Thyroid gland (tissue), 4 donors: Measurements from ENCODE around the gene CAPZB.
"Not testable (repeated sequence)": the region's sequence is repeated elsewhere in the genome, so short reads cannot be mapped to it uniquely, and the experiment has no call there.

Source experiments
- CTCF ChIP-seq, 6 experiments: fragments of 200-600 bp in 3 of 6; fragments of 450-650 bp in 3 of 6; sonication (generic) in 3 of 6; IDR thresholded peaks; one replicate each; pipeline ENCODE4 v1.5.1; 2016 to 2019; ENCODE audit warnings: antibody characterized with exemption in 6 of 6, mild to moderate bottlenecking in 2 of 6, inconsistent platforms in 1 of 6, moderate library complexity in 1 of 6
- POLR2A ChIP-seq, 2 donors: fragments of 450-650 bp; IDR thresholded peaks; one replicate each; pipeline ENCODE4 v1.6.1; 2017; ENCODE audit warnings: antibody characterized with exemption in 2 of 2, mild to moderate bottlenecking in 2 of 2, moderate library complexity in 1 of 2

GRCh38 chr1:19304081-19304480, 181.3 kb downstream of the CAPZB start:
- TF ChIP-seq CTCF, POLR2A (IDR thresholded peaks at IDR 0.05): not testable (repeated sequence)
